Medulla oblongata (tissue), 1 donor: ENCODE data around the gene PPP1R8.

Source experiments
- DNase-seq: peaks from one replicate; pipeline ENCODE4 v3.0.0-alpha.2; 2015; ENCODE audit errors: extremely low spot score

PPP1R8 gene

GRCh38 chr1:27894521-27894920 is 63.9 kb downstream of the PPP1R8 start:
- DNase-seq, result no peak
